C4-2B (cell line): ENCODE measurements around the gene ZSWIM5.

ENCODE experiments used
- ZFX ChIP-seq: fragments of 450-650 bp; IDR thresholded peaks from 2 replicates; pipeline ENCODE4 v1.6.1; 2017
- TF ChIP-seq, protein P1 (sequence below): fragments of 450-650 bp; conservative IDR thresholded peaks from 2 replicates; pipeline ENCODE4 v1.5.1; 2017; ENCODE audit warnings: mild to moderate bottlenecking

DNA sequence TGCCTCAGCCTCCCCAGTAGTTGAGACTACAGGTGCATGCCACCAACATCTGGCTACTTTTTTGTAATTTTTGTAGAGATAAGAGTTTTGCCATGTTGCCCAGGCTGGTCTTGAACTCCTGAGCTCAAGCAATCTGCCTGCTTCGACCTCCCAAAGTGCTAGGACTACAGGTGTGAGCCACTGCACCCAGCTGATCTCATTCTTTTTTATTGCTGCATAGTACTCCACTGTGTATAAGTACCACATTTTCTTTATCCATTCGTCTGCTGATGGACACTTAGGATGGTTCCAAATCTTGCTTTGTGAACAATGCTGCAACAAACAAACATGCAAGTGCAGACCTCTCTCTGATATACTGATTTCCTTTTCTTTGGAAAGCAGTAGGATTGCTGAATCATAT, 134.8 kb downstream of the ZSWIM5 start:
- TF ChIP-seq, protein P1, sequence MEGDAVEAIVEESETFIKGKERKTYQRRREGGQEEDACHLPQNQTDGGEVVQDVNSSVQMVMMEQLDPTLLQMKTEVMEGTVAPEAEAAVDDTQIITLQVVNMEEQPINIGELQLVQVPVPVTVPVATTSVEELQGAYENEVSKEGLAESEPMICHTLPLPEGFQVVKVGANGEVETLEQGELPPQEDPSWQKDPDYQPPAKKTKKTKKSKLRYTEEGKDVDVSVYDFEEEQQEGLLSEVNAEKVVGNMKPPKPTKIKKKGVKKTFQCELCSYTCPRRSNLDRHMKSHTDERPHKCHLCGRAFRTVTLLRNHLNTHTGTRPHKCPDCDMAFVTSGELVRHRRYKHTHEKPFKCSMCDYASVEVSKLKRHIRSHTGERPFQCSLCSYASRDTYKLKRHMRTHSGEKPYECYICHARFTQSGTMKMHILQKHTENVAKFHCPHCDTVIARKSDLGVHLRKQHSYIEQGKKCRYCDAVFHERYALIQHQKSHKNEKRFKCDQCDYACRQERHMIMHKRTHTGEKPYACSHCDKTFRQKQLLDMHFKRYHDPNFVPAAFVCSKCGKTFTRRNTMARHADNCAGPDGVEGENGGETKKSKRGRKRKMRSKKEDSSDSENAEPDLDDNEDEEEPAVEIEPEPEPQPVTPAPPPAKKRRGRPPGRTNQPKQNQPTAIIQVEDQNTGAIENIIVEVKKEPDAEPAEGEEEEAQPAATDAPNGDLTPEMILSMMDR = no peak
- no peak for TF ChIP-seq ZFX
